Measurements from ENCODE around the gene ELP1.

GRCh38 chr9:108913391-108913790 is 20.5 kb downstream of the ELP1 start:
- TF ChIP-seq CTCF (IDR thresholded peaks at IDR 0.05) (no peak), POLR2A (IDR thresholded peaks at IDR 0.05) (no peak)

Data from testis (tissue), 2 donors.